Measurements from ENCODE around the gene PFN3.
A peak's percentile ranks its signal among the peaks of the same experiment; 100 is the strongest.
"Not testable (repeated sequence)": the region's sequence is repeated elsewhere in the genome, so short reads cannot be mapped to it uniquely, and the experiment has no call there.

PFN3 gene

DNA sequence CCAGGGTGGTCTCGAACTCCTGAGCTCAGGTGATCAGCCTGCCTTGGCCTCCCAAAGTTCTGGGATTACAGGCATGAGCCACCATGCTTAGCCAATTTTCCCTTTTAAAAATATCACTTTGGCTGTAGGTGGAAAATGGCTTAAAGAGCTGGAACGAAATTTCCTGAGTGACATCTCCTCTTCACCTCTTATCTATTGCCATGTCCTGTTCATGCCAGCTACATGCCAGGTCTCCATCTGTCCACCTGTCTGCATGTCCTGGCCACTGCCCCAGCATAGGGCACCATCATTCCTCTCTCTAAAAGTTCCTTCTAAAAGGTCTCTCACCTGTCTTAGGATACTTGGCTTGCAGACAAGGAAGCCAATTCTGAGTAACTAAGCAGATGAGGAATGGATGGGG lies 23.2 kb upstream of the PFN3 start:
- no peak for DNase-seq

- DNase-seq: no peak
These were observed 20.8 kb upstream of the PFN3 start for GRCh38 chr5:177421062-177421798.

DNA sequence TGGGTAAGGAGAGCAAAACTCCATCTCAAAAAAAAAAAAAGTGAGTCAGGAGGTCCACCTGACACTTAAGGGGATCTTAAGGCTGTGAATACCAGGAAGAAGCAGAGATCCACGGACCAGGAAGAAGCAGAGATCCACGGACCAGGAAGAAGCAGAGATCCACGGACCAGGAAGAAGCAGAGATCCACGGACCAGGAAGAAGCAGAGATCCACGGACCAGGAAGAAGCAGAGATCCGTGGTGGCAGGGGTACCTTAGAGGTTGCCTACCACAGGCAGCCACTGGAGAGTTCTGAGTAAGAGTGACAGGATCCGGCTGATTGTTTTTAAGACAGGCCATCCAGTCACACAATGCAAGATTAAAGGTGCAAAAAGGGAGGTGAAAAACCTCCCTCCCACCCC lies 20.0 kb upstream of the PFN3 start:
- not testable (repeated sequence) for DNase-seq

- DNase-seq: no peak
These were observed 18.6 kb upstream of the PFN3 start for GRCh38 chr5:177419046-177419445.

DNA sequence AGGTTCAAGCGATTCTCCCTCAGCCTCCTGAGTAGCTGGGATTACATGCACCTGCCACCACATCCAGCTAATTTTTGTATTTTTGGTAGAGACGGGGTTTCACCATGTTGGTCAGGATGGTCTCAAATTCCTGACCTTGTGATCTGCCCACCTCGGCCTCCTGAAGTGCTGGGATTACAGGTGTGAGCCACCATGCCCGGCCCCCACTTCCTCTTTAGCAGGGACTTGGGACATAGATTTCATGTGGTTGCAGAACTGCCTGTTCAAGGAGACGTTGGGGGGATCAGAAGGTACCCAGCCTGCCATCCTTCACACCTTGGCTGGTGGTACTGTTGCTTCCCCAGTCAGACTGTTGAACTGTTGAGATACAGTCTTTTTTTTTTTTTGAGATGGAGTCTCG lies 16.6 kb upstream of the PFN3 start:
- not testable (repeated sequence) for DNase-seq

DNA sequence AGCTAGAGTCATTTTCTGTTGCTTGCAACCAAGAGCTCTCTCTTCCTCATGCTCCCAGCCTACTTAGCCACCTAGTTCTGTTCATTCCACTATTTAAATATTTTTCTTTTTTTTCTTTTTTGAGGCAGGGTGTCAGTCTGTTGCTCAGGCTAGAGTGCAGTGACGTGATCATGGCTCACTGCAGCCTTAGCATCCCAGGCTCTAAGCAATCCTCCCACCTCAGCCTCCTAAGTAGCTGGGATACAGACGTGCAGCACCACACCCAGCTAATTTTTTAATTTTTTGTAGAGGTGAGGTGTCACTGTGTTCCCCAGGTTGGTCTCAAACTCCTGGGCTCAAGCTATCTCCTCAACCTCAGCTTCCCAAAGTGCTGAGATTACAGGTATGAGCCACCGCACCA lies 14.0 kb upstream of the PFN3 start:
- no peak for DNase-seq

DNA sequence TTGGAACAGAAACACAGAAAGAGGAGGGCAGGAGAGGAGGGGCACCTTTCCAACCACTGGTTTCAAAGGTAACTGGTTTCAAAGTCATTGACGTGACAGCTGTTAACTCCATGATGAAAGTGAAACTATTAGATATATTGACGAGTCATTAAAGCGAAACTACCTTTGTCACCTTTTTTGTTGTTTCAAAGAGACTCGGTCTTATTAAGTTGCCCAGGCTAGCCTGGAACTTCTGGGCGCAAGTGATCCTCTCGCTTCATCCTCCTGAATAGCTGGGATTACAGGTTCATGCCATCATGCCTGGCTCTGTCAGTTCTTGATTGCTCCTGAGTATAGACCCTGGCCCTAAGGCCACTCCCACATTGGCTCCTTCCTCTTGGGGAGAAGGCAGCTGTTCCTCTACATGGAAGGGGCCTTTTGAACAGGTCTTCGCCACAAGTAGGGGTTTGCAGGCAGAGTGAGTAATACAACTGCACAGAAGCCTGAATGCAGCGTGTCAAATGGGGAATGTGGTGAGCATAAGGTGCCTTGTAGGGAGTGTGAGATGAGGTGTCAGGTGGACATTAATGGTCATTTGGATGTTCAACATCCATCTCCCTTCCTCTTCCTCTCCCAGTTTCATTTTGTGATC lies 12.3 kb upstream of the PFN3 start:
- DNase-seq: no peak

- no peak for DNase-seq
These were observed 10.1 kb upstream of the PFN3 start for GRCh38 chr5:177410575-177410974.

DNA sequence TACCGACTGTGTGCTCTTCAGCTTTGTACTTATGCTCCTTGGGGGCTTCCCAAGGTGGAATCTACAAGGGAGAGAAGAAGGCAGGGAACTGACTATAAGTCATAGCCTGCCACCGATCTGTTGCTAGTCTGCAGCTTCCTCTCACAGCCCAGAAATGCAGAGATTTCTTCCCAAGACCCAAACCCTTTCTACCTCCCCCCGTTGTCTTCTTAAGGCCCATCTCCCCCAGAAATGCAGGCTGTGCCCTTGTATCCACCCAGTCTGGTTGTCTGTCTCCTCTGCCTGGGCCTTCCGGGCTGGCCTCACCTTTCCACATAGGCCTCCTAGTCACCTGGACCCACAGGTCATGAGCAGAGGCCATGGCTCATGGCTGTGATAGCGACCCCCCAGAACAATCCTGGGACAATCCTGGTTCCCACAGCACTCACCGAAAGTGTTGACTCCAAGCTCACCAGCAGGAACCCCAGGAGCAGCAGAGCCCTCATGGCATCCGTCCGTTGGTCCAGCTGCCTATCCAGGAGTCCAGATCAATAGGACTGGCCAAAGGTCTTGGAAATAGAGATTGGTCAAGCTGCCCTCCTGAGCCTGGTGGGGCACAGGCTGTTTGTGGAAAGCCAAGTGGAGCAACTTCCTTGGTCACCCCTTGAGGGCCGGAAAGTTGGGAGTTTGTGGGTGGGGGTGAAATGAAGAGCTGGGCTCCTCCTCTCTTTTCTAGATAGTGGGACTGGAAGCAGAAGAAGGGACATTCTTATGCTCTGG lies 8.8 kb upstream of the PFN3 start, which contains the start of gene F12:
Gene F12, minus strand, starts transcription at position 522 of the 759 bp plus-strand sequence. Its CDS starts 37 bp downstream, at position 485.
- DNase-seq: no peak

GRCh38 chr5:177405805-177406204 lies 5.3 kb upstream of the PFN3 start:
- DNase-seq: peak; percentile 64 to 80 (median 70)

DNA sequence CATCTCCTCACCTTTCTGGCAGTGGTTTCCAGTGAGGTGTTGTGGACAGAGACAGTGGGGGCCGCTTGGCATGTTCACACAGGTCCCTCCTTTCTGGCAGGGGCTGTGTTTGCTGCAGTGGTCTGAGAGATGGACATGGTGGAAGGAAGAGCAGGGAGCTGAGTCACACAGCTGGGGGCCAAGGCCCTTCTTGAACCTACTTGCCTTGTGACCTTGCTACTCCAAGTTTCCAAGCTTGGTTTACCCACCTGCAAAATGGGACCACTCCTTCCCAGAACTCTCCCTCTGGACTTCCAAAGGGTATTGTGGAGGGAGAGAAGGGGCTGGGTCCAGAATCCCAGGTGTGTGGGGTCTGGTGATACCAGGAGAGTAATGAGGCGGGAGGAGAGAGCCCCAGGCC lies 4.9 kb upstream of the PFN3 start:
- DNase-seq: no peak

DNA sequence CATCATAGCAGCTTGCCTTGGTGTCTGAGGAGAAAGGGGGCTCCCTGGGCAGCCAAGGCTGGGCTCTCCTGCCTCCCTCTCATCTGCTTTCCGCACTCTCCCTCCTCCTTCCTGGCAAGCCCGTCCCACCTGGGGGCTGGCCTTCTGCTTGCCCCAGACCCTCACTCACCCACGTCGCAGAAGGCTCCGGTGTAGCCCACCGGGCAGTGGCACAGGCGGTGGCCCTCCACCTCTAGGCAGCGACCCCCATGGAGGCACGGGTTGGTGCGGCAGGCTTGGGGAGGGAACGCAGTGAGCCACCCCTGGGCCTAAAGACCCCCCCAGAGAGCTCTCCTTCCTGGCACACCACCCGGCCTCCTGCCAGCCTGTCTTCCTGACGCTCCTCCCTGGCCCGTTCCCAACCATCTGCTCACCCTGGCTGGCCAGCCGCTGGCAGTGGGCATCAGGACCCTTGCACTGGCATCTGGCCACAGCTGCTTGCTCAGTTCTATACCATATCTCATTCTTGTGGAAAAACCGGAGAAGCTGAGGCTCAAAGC lies 4.2 kb upstream of the PFN3 start:
- DNase-seq: no peak

GRCh38 chr5:177403792-177404640 lies 3.6 kb upstream of the PFN3 start:
- DNase-seq: peak; percentile 88 to 92 (median 90)

DNA sequence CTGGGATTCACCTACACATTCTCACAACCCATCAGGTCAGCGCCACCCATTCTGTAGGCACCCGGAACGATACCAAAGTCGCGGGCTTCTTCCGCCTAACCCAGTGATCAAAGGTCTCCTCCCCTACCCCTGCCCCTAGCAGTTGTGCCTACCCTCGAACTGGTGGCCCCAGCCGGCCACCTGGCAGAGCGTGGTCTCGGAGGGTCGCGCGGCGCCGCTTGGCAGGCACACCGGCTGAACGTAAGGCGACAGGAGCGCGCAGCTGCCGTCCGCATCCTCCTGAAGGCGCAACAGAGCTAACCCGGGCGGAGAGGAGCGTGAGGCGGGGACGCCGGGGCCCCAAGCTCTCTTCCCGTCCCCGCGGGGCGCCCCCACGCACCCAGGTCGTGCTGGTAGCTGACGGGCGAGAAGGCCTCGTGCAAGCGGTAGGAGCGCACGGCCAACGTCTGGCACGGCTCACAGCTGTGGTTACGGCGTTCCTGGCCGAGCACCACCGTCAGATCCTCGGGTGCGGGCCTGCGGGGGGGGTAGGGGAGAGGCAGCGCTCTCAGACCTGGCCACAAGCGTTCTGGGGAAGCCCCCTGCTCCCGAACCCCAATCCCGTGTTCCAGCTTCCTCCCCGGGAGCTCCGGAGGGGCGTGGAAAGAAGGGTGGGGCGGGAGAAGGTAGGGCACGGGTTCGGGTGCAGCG lies 2.8 kb upstream of the PFN3 start:
- DNase-seq: no peak

GRCh38 chr5:177402271-177403043 lies 2.0 kb upstream of the PFN3 start:
- DNase-seq: peak in 2 of 3 donors; percentile 38 to 62

DNA sequence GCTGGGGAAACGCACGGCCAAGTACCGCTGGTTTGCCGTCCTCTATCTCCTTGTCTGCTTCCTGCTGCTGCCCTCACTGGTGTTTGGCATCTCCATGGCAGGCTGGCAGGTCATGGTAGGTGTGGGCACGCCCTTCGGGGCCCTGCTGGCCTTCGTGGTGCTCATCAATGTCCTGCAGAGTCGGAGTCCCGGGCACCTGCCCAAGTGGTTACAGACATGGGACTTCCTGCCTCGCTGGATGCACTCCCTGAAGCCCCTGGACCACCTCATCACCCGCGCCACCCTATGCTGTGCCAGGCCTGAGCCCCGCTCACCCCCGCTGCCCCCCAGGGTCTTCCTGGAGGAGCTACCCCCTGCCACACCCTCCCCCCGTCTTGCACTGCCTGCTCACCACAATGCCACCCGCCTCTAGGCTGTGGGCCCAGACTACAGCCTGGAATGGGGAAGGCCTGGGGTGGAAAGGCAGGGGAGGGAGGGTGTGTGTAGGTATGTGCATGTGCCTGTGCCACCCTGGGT lies 2.5 kb downstream of the PFN3 start:
- DNase-seq: no peak

GRCh38 chr5:177396807-177397206 lies 3.7 kb downstream of the PFN3 start:
- DNase-seq: no peak

DNA sequence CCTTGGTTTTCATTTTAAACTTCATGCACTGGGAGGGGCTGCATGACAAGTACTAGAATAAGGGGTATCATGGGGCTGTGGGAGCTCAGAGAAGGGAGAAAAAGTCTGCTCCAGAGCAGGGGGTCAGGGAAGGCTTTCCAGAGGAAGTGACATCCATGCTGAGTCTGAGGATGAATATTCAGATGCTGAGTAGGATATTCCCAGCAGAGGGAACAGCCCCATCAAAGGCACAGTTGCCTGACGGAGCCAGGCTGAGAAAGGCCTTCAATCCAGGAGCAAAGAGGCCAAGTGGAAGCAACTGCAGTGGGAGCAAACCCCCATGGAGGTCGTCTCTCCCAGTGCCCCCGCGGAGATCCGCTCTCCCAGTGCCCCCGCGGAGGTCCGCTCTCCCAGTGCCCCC lies 4.4 kb downstream of the PFN3 start:
- DNase-seq: no peak

- DNase-seq: no peak
These were observed 6.5 kb downstream of the PFN3 start for GRCh38 chr5:177393990-177394389.

- peak; percentile 20 to 26 (median 23) for DNase-seq
These were observed 7.2 kb downstream of the PFN3 start for GRCh38 chr5:177393206-177393765.

GRCh38 chr5:177392765-177393164 lies 7.7 kb downstream of the PFN3 start:
- no peak for DNase-seq
